ENCODE measurements around the gene OR52E2.

- no peak for TF ChIP-seq CTCF (IDR thresholded peaks at IDR 0.05)
- TF ChIP-seq POLR2A (IDR thresholded peaks at IDR 0.05): no peak
These were observed 18.6 kb downstream of the OR52E2 start for GRCh38 chr11:5040876-5041275.

All from Peyer's patch (tissue), 4 donors.